IMR-90 (cell line): ENCODE data around the gene CD180. TPM values are rescaled to one million over a fixed set of nuclear protein-coding genes. Genes with fewer than 3 reads are reported as not detected.

Experiments
- ATAC-seq: fragments of 200-7000 bp; cut with Tn5 transposase; 2 replicates; pipeline ENCODE4 v1.9.1; 2020; ENCODE audit warnings: low read depth, mild to moderate bottlenecking, moderate library complexity
- BruUV-seq: library from RNA; stranded (reverse); fragments of 400-500 nt; replicated peaks from 2 replicates; lab custom pipeline; 2021; lab: Mats Ljungman, UMichigan
- CTCF ChIA-PET: fragments of 300-600 bp; formaldehyde crosslinking; extraction: SDS; loops from one replicate; lab custom pipeline; 2021; ENCODE audit warnings: antibody characterized with exemption; lab: Yijun Ruan, JAX
- POLR2A ChIA-PET: fragments of 300-600 bp; sonication (Branson Sonifier 250); formaldehyde crosslinking; loops from one replicate; lab custom pipeline; 2022; ENCODE audit warnings: antibody characterized with exemption; ENCODE audit not compliant: unreplicated experiment; lab: Charles Lee
- DNase-seq: peaks from one replicate; pipeline ENCODE4 v3.0.0; 2013
- H2AFZ ChIP-seq: replicated peaks from 2 replicates; pipeline ENCODE3; 2013; ENCODE audit warnings: low read length, mild to moderate bottlenecking; ENCODE audit not compliant: poor library complexity
- H2AK5ac ChIP-seq: 2 replicates; pipeline ENCODE4 v1.6.1; 2013; ENCODE audit warnings: low read depth, low read length, inconsistent platforms
- H2AK9ac ChIP-seq: replicated peaks from 2 replicates; pipeline ENCODE3; 2013; ENCODE audit warnings: mild to moderate bottlenecking, low read depth, low read length, moderate library complexity; ENCODE audit not compliant: poor library complexity
- H2BK120ac ChIP-seq: 2 replicates; pipeline ENCODE4 v1.6.1; 2013; ENCODE audit warnings: low read depth, low read length, inconsistent platforms
- H2BK15ac ChIP-seq: 3 replicates; pipeline ENCODE4 v1.6.1; 2013; ENCODE audit warnings: low read depth, low read length, inconsistent platforms
- H2BK20ac ChIP-seq: 2 replicates; pipeline ENCODE4 v1.6.1; 2013; ENCODE audit warnings: low read depth, mild to moderate bottlenecking, inconsistent platforms, low read length, moderate library complexity
- H2BK5ac ChIP-seq: 2 replicates; pipeline ENCODE4 v1.6.1; 2013; ENCODE audit warnings: mild to moderate bottlenecking, low read depth, low read length, inconsistent platforms; ENCODE audit not compliant: poor library complexity, severe bottlenecking
- H3K14ac ChIP-seq: replicated peaks from 2 replicates; pipeline ENCODE4 v1.6.1; 2013; ENCODE audit warnings: low read depth, low read length, inconsistent platforms
- H3K18ac ChIP-seq: 2 replicates; pipeline ENCODE4 v1.6.1; 2013; ENCODE audit warnings: low read depth, low read length, control low read depth
- H3K23ac ChIP-seq: 2 replicates; pipeline ENCODE4 v1.6.1; 2013; ENCODE audit warnings: low read depth, low read length, inconsistent platforms
- H3K27ac ChIP-seq: 2 replicates; pipeline ENCODE4 v1.5.1; 2013; ENCODE audit warnings: mild to moderate bottlenecking, control low read depth, low read length; ENCODE audit not compliant: insufficient read depth
- H3K27me3 ChIP-seq: 2 replicates; pipeline ENCODE4 v1.6.1; 2013; ENCODE audit warnings: low read length; ENCODE audit not compliant: control insufficient read depth, insufficient read depth
- H3K36me3 ChIP-seq: 2 replicates; pipeline ENCODE4 v1.6.1; 2013; ENCODE audit warnings: low read length, mixed read lengths; ENCODE audit not compliant: control insufficient read depth, insufficient read depth
- H3K4ac ChIP-seq: 2 replicates; pipeline ENCODE4 v1.6.1; 2013; ENCODE audit warnings: low read depth, low read length, inconsistent platforms
- H3K4me1 ChIP-seq: 2 replicates; pipeline ENCODE4 v1.6.1; 2013; ENCODE audit warnings: low read length, mixed read lengths; ENCODE audit not compliant: control insufficient read depth, insufficient read depth
- H3K4me2 ChIP-seq: 2 replicates; pipeline ENCODE4 v1.6.1; 2013; ENCODE audit warnings: low read depth, mild to moderate bottlenecking, control low read depth, low read length, moderate library complexity
- H3K4me3 ChIP-seq: 2 replicates; pipeline ENCODE4 v1.5.1; 2013; ENCODE audit warnings: low read depth, mild to moderate bottlenecking, control low read depth, low read length, moderate library complexity; ENCODE audit not compliant: insufficient read depth
- H3K56ac ChIP-seq: 2 replicates; pipeline ENCODE4 v1.6.1; 2013; ENCODE audit warnings: low read length, inconsistent platforms; ENCODE audit not compliant: insufficient read depth; ENCODE audit errors: extremely low read depth
- H3K79me1 ChIP-seq, 2 experiments: 2 replicates each; pipeline ENCODE4 v1.6.1; 2013; ENCODE audit warnings: low read length in 2 of 2, inconsistent platforms in 1 of 2, low read depth in 1 of 2
- H3K9ac ChIP-seq: 2 replicates; pipeline ENCODE4 v1.6.1; 2013; ENCODE audit warnings: low read depth, low read length, control low read depth
- H3K9me1 ChIP-seq: 2 replicates; pipeline ENCODE4 v1.6.1; 2013; ENCODE audit warnings: low read length, inconsistent platforms; ENCODE audit not compliant: insufficient read depth
- H3K9me3 ChIP-seq: 2 replicates; pipeline ENCODE4 v1.6.1; 2013; ENCODE audit warnings: low read length; ENCODE audit not compliant: control insufficient read depth, insufficient read depth
- H4K20me1 ChIP-seq: 2 replicates; pipeline ENCODE4 v1.6.1; 2013; ENCODE audit warnings: low read length, inconsistent platforms; ENCODE audit not compliant: insufficient read depth
- H4K5ac ChIP-seq: 2 replicates; pipeline ENCODE4 v1.6.1; 2013; ENCODE audit warnings: mild to moderate bottlenecking, low read depth, low read length, control low read depth
- H4K8ac ChIP-seq, 2 experiments: 2 replicates each; pipeline ENCODE4 v1.6.1; 2013; ENCODE audit warnings: low read depth in 2 of 2, low read length in 2 of 2, control low read depth in 1 of 2, inconsistent platforms in 1 of 2
- H4K91ac ChIP-seq: 2 replicates; pipeline ENCODE4 v1.6.1; 2013; ENCODE audit warnings: low read depth, low read length, inconsistent platforms; ENCODE audit not compliant: insufficient read depth
- BHLHE40 ChIP-seq: fragments of 150-350 bp; IDR thresholded peaks from 2 replicates; pipeline ENCODE4 v1.6.1; 2016; ENCODE audit warnings: mild to moderate bottlenecking, low read depth, low read length
- RAD21 ChIP-seq: IDR thresholded peaks from 2 replicates; pipeline ENCODE4 v1.6.1; 2012; ENCODE audit warnings: low read length, improper control_type of control experiment
- WGBS, 2 experiments: methylation state at CpG; one replicate each; pipeline versions ENCODE4 v1.1.5 to v1.1.7; 2013; ENCODE audit warnings: missing lambda C conversion rate in 2 of 2; ENCODE audit not compliant: insufficient read length in 1 of 2; ENCODE audit errors: extremely low coverage in 2 of 2; 5-methylcytosine and 5-hydroxymethylcytosine counted together
- dilution Hi-C: fragments of 300-500 bp; cut with HindIII; formaldehyde crosslinking; loops from one replicate; pipeline ENCODE4 v1.14.3; 2018; ENCODE audit warnings: low sequenced_read_pairs; ENCODE audit not compliant: unreplicated experiment
- in situ Hi-C: fragments of 300-500 bp; cut with MboI; formaldehyde crosslinking; loops from 3 replicates; pipeline ENCODE4 v1.14.3; 2019; ENCODE audit warnings: low sequenced_read_pairs, inconsistent platforms, mixed read lengths
- intact Hi-C: fragments of 100-400 bp; cut with micrococcal nuclease; formaldehyde crosslinking; loops from 2 replicates; pipeline ENCODE4 v1.10.0; 2022
- polyA plus RNA-seq, 3 experiments: library from polyadenylated mRNA; depleted of rRNA; stranded (reverse); fragments of >200 nt; gene quantifications; 2 replicates each; pipeline ENCODE4 v1.2.3, GENCODE V29; 2012; ENCODE audit warnings: low replicate concordance in 1 of 3
- total RNA-seq: library from RNA; depleted of rRNA; stranded (reverse); fragments of >200 nt; gene quantifications from 2 replicates; pipeline ENCODE4 v1.2.3, GENCODE V29; 2012

Gene CD180
- total and polyA plus RNA-seq, 2 of the 4 experiments (the other 2 are of a cell fraction) = not detected

DNA sequence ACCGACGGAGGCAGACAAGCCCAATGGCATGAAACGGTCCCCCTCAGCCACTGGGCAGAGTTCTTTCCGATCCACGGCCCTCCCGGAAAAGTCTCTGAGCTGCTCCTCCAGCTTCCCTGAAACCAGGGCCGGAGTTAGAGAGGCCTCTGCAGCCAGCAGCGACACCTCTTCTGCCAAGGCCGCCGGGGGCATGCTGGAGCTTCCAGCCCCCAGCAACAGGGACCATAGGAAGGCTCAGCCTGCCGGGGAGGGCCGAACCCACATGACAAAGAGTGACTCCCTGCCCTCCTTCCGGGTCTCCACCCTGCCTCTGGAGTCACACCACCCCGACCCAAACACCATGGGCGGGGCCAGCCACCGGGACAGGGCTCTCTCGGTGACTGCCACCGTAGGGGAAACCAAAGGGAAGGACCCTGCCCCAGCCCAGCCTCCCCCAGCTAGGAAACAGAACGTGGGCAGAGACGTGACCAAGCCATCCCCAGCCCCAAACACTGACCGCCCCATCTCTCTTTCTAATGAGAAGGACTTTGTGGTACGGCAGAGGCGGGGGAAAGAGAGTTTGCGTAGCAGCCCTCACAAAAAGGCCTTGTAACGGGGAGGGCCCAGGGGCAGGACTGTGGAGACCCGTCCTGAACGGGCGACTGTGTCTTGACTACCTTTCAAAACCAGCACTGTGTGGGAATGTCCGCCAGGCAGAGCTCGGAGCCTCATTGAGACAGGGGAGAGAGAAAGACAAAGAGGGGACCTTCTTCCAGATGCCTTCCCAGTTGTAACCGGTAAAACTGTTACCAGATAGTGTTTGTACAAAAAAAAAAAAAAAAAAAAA lies 29.9 kb downstream of the CD180 start:
- BruUV-seq = no TSS peak
- peak overlapping the region; percentile 24; the same call in 1 of the 2 replicates for H3K9ac ChIP-seq
- DNase-seq = no peak

More for the DNA sequence above, 29.9 kb downstream of the CD180 start:
- peak overlapping the region; percentile 94 for H2AFZ ChIP-seq
- H4K91ac ChIP-seq = peak overlapping the region; percentile 49
- peaks cover 21% of the 10 kb centered on the region for H3K36me3 ChIP-seq
- H2BK15ac ChIP-seq = no peak overlapping the region; the same call in 2 of the 3 replicates
- H3K79me1 ChIP-seq = no peaks in the 10 kb centered on the region
- WGBS, 2 experiments = 24% methylated on average over 3 of the region's 31 CpGs; no CpG with 5 or more reads in 1 of the 2 experiments
- H3K4me3 ChIP-seq = no peak overlapping the region
- peaks cover 2% of the 10 kb centered on the region; the same call in 1 of the 2 replicates for H3K4me1 ChIP-seq
- dilution Hi-C loops = no loop called here
- no peaks in the 10 kb centered on the region for H3K9me3 ChIP-seq
- no peak overlapping the region for H2BK20ac ChIP-seq
- H3K27me3 ChIP-seq = no peaks in the 10 kb centered on the region
- in situ Hi-C loops = no loop called here
- H3K23ac ChIP-seq = no peak overlapping the region
- peak overlapping the region; percentile 52 for H3K4ac ChIP-seq
- no peak overlapping the region for H2AK5ac ChIP-seq
- no peaks in the 10 kb centered on the region for H4K20me1 ChIP-seq
- CTCF ChIA-PET = interaction anchor here (0.6 to 0.8 kb wide), 3 partner anchors 9 to 237 kb away, joined by 3 to 6 read pairs (median 5); no protein-coding TSS in a partner anchor
- H2AK9ac ChIP-seq = peak overlapping the region; percentile 76
- H3K9me1 ChIP-seq = no peaks in the 10 kb centered on the region
- TF ChIP-seq BHLHE40 (no peak), RAD21 (no peak)
- ATAC-seq = peak; percentile 28
- no peak overlapping the region; the same call in 1 of the 2 replicates for H3K18ac ChIP-seq
- H3K56ac ChIP-seq = no peak overlapping the region
- peak overlapping the region; percentile 42 for H2BK5ac ChIP-seq
- intact Hi-C loops = loop anchor here (1.0 to 10.0 kb wide), 2 partner anchors 43 to 1878 kb away; no protein-coding TSS in a partner anchor
- POLR2A ChIA-PET = no interaction called here
- H4K8ac ChIP-seq = peak overlapping the region; percentile 84 to 86; a peak in 3 of 4 replicates
- H2BK120ac ChIP-seq = peak overlapping the region; percentile 57
- H4K5ac ChIP-seq = peak overlapping the region; percentile 80; the same call in 1 of the 2 replicates
- no peak overlapping the region for H3K27ac ChIP-seq
- no peak overlapping the region; the same call in 1 of the 2 replicates for H3K4me2 ChIP-seq
- peak overlapping the region; percentile 76; the same call in 1 of the 2 replicates for H3K14ac ChIP-seq
